Right atrium auricular region (tissue), 2 donors: ENCODE data around the gene UCN. TPM values are rescaled to one million over a fixed set of nuclear protein-coding genes. Genes with fewer than 3 reads are reported as not detected.
"Not testable (repeated sequence)": the region's sequence is repeated elsewhere in the genome, so short reads cannot be mapped to it uniquely, and the experiment has no call there.

Experiments used
- DNase-seq: peaks from one replicate; pipeline ENCODE4 v3.0.0-alpha.2; 2019; ENCODE audit warnings: low spot score
- H3K27ac ChIP-seq, 2 donors: fragments of 200-600 bp; sonication (generic); 1 replicate in 1 of 2; 2 replicates in 1 of 2; pipeline ENCODE4 v1.5.1; 2016 to 2019
- H3K27me3 ChIP-seq, 2 donors: fragments of 200-600 bp; sonication (generic); one replicate each; pipeline versions ENCODE4 v1.5.1 to v1.6.0; 2017 to 2019
- H3K36me3 ChIP-seq: fragments of 200-600 bp; sonication (generic); one replicate; pipeline ENCODE4 v1.5.1; 2016
- H3K4me1 ChIP-seq, 2 donors: fragments of 200-600 bp; sonication (generic); one replicate each; pipeline versions ENCODE4 v1.5.1 to v1.6.0; 2017 to 2019
- H3K4me3 ChIP-seq, 2 donors: fragments of 200-600 bp; sonication (generic); 1 replicate in 1 of 2; 2 replicates in 1 of 2; pipeline ENCODE4 v1.5.1; 2017 to 2019; ENCODE audit warnings: mild to moderate bottlenecking in 1 of 2, moderate library complexity in 1 of 2
- H3K9me3 ChIP-seq, 2 donors: fragments of 200-600 bp; sonication (generic); one replicate each; pipeline ENCODE4 v1.5.1; 2019
- total RNA-seq, 2 donors: library from RNA; depleted of rRNA; stranded (reverse); fragments of >200 nt; gene quantifications; one replicate each; pipeline ENCODE4 v1.1.0, GENCODE V29; 2016
- TF ChIP-seq, protein P1 (sequence below), 2 donors: fragments of 200-600 bp; sonication (generic); IDR thresholded peaks; one replicate each; pipeline ENCODE4 v1.5.1; 2019; ENCODE audit warnings: antibody characterized with exemption in 2 of 2

Gene UCN
- total RNA-seq, 2 donors from 2014 or later, result 0.74 to 2.6 TPM

DNA sequence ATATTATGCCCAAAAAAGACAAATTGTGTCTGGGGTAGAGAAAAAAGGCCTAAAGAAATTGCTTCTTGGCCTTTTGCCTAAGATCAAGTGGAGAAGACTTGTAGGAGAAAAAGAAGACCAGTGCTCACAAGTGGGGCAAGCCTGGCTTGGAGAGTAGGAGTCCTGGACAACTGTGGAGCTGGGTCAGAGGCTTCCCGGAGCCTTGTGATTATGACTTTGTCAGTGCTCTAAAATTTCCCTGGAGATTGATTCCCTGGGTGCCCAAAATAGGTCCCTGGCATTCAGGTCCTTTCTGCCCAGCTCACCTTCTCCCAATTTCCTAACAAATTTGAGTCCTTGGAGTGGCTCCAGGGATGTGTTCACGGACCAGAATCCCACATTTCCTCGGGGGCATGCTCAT lies 26.8 kb downstream of the UCN start:
- Histone ChIP-seq H3K9me3 (no peaks in the 10 kb centered on the region), H3K36me3 (no peaks in the 10 kb centered on the region), H3K27me3 (no peaks in the 10 kb centered on the region), H3K4me1 (peaks cover 0 to 19% of the 10 kb centered on the region in 2 donors), H3K27ac (peak overlapping the region; percentile 84 to 96), H3K4me3 (no peak overlapping the region)
- DNase-seq, result no peak
- TF ChIP-seq, protein P1, sequence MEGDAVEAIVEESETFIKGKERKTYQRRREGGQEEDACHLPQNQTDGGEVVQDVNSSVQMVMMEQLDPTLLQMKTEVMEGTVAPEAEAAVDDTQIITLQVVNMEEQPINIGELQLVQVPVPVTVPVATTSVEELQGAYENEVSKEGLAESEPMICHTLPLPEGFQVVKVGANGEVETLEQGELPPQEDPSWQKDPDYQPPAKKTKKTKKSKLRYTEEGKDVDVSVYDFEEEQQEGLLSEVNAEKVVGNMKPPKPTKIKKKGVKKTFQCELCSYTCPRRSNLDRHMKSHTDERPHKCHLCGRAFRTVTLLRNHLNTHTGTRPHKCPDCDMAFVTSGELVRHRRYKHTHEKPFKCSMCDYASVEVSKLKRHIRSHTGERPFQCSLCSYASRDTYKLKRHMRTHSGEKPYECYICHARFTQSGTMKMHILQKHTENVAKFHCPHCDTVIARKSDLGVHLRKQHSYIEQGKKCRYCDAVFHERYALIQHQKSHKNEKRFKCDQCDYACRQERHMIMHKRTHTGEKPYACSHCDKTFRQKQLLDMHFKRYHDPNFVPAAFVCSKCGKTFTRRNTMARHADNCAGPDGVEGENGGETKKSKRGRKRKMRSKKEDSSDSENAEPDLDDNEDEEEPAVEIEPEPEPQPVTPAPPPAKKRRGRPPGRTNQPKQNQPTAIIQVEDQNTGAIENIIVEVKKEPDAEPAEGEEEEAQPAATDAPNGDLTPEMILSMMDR (IDR thresholded peaks at IDR 0.05), result no peak

DNA sequence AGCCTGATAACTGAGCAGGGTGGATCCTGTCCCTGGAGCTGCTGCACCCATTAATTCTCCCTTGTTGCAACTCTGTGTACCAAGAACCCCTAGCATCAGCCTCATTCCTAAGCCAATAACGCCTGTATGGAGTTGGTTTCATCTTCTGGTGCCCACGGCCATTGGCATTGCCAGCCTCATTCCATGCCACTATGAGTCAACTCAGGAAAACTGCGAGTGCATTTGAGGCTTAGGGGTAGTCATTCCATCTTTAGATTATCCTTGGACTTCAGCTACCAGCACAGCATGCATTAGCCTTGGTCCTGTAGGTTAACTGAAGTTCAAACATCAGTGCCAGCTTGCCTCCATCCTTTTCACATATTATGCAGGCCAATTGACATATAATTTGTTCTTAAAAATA lies 27.4 kb downstream of the UCN start:
- Histone ChIP-seq H3K4me1 (peaks cover 0 to 19% of the 10 kb centered on the region in 2 donors), H3K9me3 (no peaks in the 10 kb centered on the region), H3K36me3 (no peaks in the 10 kb centered on the region), H3K27me3 (no peaks in the 10 kb centered on the region), H3K27ac (peak overlapping the region; percentile 84 to 96), H3K4me3 (no peak overlapping the region)
- TF ChIP-seq, protein P1 (IDR thresholded peaks at IDR 0.05), result no peak
- DNase-seq, result no peak

DNA sequence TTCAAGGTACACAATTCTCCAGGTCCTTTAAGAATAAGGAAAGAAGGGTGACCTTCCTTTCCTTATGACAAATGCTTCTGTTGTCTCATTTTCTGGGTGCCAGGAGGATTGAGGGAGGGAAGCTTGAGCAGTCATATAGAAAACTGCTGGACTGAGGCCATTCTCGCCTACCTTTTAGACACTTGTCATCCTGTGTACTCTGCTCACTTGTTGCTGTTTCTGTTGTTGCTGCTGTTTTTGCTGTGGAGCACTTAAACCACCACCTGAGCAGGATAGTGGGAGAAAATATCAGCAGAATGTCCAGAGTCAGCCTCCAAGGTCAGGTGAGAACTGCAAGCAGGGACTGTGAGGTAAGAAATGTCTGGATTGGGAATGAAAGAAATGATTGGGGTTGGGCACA lies 30.2 kb downstream of the UCN start:
- Histone ChIP-seq H3K27me3 (no peaks in the 10 kb centered on the region), H3K4me3 (no peak overlapping the region), H3K9me3 (no peaks in the 10 kb centered on the region), H3K27ac (no peak overlapping the region), H3K4me1 (peaks cover 0 to 27% of the 10 kb centered on the region in 2 donors), H3K36me3 (no peaks in the 10 kb centered on the region)
- TF ChIP-seq, protein P1 (IDR thresholded peaks at IDR 0.05), result no peak
- DNase-seq, result no peak

DNA sequence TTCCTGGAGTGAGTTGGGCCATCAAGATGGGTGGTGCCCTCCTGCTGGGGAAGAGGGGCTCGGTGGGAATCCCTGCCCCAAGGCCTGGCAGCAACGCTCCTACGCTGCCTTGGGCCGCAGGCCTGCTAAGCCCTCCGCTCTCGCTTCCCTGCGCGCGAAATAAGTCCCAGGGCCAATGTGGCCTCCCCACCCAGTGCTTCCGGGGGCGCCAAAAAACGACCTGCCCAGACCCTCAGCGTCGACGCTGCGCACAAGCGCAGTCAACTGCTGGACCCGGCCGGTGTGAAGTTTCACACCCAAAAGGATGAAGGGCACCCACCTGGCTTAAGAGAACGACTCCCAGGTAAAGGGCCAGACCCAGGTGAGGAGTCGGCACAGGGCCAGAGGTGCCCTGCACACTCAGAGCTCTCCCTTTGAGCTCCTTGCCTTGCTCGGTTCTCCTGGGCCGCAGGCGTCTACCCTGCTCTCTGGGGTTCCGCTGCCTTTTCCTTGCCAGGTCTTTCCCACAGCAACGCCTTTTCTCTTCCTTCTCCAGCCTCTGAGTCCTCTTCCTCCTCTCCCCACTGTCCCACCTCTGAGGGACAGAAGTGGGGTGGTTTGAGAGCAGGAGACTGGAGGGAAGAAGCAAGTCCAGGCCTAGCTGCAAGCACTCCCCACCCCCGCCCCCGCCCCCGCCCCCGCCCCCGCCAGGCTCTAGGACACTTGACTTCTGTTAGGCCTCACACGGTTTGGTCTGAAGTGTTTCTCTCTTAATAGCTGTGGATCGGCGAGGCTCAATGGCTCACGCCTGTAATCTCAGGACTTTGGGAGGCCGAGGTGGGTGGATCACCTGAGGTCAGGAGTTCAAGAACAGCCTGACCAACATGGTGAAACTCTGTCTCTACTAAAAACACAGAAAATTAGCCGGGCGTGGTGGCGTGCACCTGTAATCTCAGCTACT lies 32.8 kb downstream of the UCN start, which contains the start of gene DNAJC5G:
Gene DNAJC5G (plus strand): TSS at position 223 of the 940 bp plus-strand sequence. CDS start 1,296 bp downstream, outside the sequence.
- Histone ChIP-seq H3K4me3 (no peak within 1 kb of the TSS), H3K27me3 (no peaks in the 10 kb centered on the region), H3K4me1 (peaks cover 0 to 31% of the 10 kb centered on the region in 2 donors), H3K36me3 (no peaks in the 10 kb centered on the region), H3K27ac (peak within 1 kb of the TSS in 1 of 2 donors; percentile 78), H3K9me3 (no peaks in the 10 kb centered on the region)
- DNase-seq, result no peak
- TF ChIP-seq, protein P1 (IDR thresholded peaks at IDR 0.05), result no peak

DNA sequence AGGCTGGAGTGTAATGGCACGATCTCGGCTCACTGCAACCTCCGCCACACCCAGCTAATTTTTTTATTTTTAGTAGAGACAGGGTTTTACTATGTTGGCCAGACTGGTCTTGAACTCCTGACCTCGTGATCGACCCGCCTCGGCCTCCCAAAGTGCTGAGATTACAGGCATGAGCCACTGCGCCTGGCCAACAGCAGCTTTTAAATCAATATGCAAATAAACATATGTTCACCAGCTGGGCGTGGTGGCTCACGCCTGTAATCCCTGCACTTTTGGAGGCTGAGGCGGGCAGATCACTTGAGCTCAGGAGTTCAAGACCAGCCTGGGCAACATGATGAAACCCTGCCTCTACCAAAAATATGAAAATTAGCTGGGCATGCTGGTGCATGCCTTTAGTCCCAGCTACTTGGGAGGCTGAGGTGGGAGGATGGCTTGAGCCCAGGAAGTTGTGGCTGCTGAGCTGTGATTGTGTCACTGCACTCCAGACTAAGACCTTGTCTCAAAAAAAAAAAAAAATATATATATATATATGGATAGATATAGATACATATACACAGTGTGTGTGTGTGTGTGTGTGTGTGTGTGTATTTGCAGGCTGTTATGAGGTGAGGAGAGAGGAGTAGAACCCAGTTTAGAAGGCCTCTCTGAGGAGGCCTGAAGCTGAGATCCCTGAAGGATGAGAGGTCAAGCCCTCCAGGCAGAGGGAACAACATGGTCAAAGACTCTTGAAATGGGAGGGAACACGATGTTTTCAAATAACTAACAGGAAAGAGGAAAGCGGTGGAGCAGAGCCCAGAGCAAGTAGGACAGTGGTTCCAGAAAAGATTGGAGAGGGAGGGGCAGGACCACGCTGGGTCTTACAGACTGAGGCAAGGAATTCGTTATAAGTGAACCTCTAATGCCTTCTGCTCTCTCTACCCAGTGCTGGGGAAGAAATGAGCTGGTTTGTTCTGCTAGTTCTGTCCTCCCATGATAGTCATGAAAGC lies 35.4 kb downstream of the UCN start:
- not testable (repeated sequence) for H3K4me3 ChIP-seq, DNase-seq, H3K36me3 ChIP-seq, H3K27me3 ChIP-seq, H3K9me3 ChIP-seq
- H3K4me1 ChIP-seq, result peaks cover 0 to 26% of the 10 kb centered on the region in 2 donors
- H3K27ac ChIP-seq, result peak overlapping the region; percentile 76 to 78
